HEK293T (cell line): ENCODE results near the gene C15orf61.

ENCODE experiments used
- CTCF ChIA-PET: fragments of 350-600 bp; formaldehyde crosslinking; extraction: SDS; loops from one replicate; lab custom pipeline; 2021; ENCODE audit warnings: antibody characterized with exemption, inconsistent platforms; lab: Yijun Ruan, JAX
- POLR2A ChIA-PET: fragments of 350-600 bp; formaldehyde crosslinking; extraction: SDS; loops from one replicate; lab custom pipeline; 2020; ENCODE audit warnings: antibody characterized with exemption, inconsistent platforms; lab: Yijun Ruan, JAX
- DNase-seq: peaks from one replicate; pipeline ENCODE4 v3.0.0; 2012; ENCODE audit warnings: mixed read lengths; ENCODE audit errors: extremely low spot score
- ARNT ChIP-seq: fragments of 450-650 bp; IDR thresholded peaks from 2 replicates; pipeline ENCODE4 v1.6.1; 2017; ENCODE audit warnings: mild to moderate bottlenecking
- CTBP1 ChIP-seq: fragments of 450-650 bp; IDR thresholded peaks from 2 replicates; pipeline ENCODE4 v1.6.1; 2016; ENCODE audit warnings: borderline replicate concordance
- L3MBTL2 ChIP-seq: fragments of 450-650 bp; conservative IDR thresholded peaks from 2 replicates; pipeline ENCODE4 v1.6.1; 2016; ENCODE audit warnings: mild to moderate bottlenecking
- LEF1 ChIP-seq: fragments of 450-650 bp; IDR thresholded peaks from 2 replicates; pipeline ENCODE4 v1.6.1; 2017; ENCODE audit warnings: mild to moderate bottlenecking, borderline replicate concordance
- NFRKB ChIP-seq: fragments of 450-650 bp; IDR thresholded peaks from 2 replicates; pipeline ENCODE4 v1.6.1; 2016; ENCODE audit warnings: mild to moderate bottlenecking, moderate library complexity
- SUZ12 ChIP-seq: fragments of 450-650 bp; IDR thresholded peaks from 2 replicates; pipeline ENCODE4 v1.6.1; 2016; ENCODE audit warnings: mild to moderate bottlenecking
- TARDBP ChIP-seq: fragments of 450-650 bp; IDR thresholded peaks from 2 replicates; pipeline ENCODE4 v1.6.1; 2016
- ZNF384 ChIP-seq: fragments of 450-650 bp; IDR thresholded peaks from 2 replicates; pipeline ENCODE4 v1.6.1; 2016
- TF ChIP-seq, protein P1 (sequence below): fragments of 450-650 bp; IDR thresholded peaks from 2 replicates; pipeline ENCODE4 v1.6.1; 2016

The C15orf61 gene

DNA sequence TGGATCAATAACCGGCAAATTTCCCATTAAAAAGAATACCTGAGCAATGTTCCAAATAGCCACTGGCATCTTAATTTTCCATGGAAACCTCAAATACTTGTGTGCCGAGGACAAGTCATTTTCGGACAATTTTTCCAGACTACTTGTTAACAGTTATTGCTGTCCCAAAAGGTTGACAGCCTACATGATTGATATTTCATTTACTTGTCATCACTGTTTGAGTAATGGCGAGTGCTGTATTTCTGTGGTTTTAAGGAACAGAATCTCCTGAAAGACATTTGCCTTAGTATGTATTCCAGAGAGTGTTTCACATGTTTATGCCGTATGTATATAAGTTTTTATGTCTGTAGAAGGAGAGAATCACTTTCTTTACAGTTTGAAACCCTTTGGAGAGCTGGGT lies 58.2 kb downstream of the C15orf61 start:
- CTCF ChIA-PET: interaction anchor here (0.6 kb wide), 1 partner anchor 167 kb away, joined by 5 read pairs; no protein-coding TSS in a partner anchor
- POLR2A ChIA-PET: interaction anchor here (1.2 kb wide), 1 partner anchor 58 kb away, joined by 3 read pairs; the partner anchor contains the start of gene C15orf61
- TF ChIP-seq ZNF384 (no peak), CTBP1 (peak; percentile 65; the same call in 1 of the 2 replicates), TARDBP (no peak), L3MBTL2 (no peak), SUZ12 (no peak), NFRKB (no peak), LEF1 (no peak; the same call in 1 of the 2 replicates), ARNT (no peak)
- TF ChIP-seq, protein P1, sequence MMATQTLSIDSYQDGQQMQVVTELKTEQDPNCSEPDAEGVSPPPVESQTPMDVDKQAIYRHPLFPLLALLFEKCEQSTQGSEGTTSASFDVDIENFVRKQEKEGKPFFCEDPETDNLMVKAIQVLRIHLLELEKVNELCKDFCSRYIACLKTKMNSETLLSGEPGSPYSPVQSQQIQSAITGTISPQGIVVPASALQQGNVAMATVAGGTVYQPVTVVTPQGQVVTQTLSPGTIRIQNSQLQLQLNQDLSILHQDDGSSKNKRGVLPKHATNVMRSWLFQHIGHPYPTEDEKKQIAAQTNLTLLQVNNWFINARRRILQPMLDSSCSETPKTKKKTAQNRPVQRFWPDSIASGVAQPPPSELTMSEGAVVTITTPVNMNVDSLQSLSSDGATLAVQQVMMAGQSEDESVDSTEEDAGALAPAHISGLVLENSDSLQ: peak; percentile 93
- no peak for DNase-seq
